SK-N-MC (cell line): ENCODE data around the gene LGALS12.

Experiments
- EZH2 ChIP-seq: fragments of 200-600 bp; sonication (generic); IDR thresholded peaks from one replicate; pipeline ENCODE4 v1.6.1; 2017; ENCODE audit warnings: antibody characterized with exemption
- FOXP2 ChIP-seq: optimal IDR thresholded peaks from 2 replicates; pipeline ENCODE3; 2011; ENCODE audit warnings: mild to moderate bottlenecking, moderate library complexity; ENCODE audit not compliant: insufficient read depth; ENCODE audit errors: extremely low read length, control extremely low read depth
- POLR2AphosphoS5 ChIP-seq: IDR thresholded peaks from 2 replicates; pipeline ENCODE4 v1.6.1; 2012; ENCODE audit warnings: mild to moderate bottlenecking, low read depth, low read length, borderline replicate concordance

GRCh38 chr11:63491636-63492372 lies 14.1 kb upstream of the LGALS12 start:
- TF ChIP-seq POLR2AphosphoS5 (no peak), EZH2 (no peak), FOXP2 (no peak)
